Activated T-cell treated with anti-CD3 and anti-CD28 coated beads, Interleukin-2, amount 50 U/mL, for 48 hours (primary cell): ENCODE data around the gene USP19.

Experiments used
- DNase-seq, 2 experiments: peaks; one replicate each; pipeline ENCODE4 v3.0.0-alpha.2; 2020

The USP19 gene

DNA sequence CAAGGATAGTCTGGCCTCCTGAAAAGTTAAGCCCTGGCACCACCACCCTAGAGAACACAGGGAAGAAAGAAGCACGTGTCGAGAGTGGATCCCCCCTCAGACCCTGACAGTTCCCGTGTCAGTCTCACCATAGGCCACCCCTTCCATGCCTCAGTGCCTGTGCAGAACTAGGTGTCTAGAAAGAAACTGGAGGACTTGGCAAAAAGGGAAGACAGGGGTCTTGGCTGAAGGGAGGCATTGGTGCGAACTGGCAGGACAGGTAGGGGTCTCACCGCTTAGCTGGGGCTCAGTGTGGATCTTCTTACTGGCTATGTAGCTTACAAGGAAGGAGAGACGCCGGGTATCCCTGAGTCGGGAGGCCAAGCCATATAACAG, 16.6 kb downstream of the USP19 start:
- no peak for DNase-seq

DNA sequence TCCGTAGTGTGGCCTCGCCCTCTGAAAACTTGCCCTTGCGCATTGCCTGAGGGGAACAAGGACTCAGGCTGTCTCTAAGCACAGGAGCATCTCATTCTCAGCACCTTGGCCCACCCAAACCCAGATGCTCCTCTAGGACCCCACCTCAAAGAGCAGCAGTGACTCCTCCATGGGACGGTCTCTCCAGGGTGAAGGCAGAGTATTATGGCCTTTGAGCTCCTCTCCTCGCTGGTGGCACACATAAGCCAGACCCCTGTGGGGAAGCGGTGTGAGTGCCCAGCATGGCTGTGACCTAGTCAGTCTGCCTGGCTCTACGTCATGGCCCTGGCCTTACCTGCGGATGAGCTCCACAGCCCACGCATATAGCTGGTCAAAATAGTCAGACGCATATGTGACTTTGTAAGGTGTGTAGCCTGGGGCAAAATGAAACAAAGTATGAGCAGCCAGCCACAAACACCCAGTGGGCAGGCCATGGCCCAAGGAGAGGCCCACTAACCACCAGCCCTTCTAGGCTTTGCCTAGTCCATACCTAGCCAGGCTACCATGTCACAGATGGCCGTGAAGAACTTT, 20.5 kb downstream of the USP19 start:
- DNase-seq, result no peak

- DNase-seq, result no peak
Measured at GRCh38 chr3:49098910-49099630, 21.6 kb downstream of the USP19 start.

- no peak for DNase-seq
Measured at GRCh38 chr3:49098429-49098828, 22.2 kb downstream of the USP19 start.

GRCh38 chr3:49093853-49094767, 26.5 kb downstream of the USP19 start, which contains the start of gene QRICH1:
QRICH1 (minus strand) TSS chr3:49094071; CDS start chr3:49077017, 17,054 bp downstream.
- DNase-seq, result peak; percentile 98

DNA sequence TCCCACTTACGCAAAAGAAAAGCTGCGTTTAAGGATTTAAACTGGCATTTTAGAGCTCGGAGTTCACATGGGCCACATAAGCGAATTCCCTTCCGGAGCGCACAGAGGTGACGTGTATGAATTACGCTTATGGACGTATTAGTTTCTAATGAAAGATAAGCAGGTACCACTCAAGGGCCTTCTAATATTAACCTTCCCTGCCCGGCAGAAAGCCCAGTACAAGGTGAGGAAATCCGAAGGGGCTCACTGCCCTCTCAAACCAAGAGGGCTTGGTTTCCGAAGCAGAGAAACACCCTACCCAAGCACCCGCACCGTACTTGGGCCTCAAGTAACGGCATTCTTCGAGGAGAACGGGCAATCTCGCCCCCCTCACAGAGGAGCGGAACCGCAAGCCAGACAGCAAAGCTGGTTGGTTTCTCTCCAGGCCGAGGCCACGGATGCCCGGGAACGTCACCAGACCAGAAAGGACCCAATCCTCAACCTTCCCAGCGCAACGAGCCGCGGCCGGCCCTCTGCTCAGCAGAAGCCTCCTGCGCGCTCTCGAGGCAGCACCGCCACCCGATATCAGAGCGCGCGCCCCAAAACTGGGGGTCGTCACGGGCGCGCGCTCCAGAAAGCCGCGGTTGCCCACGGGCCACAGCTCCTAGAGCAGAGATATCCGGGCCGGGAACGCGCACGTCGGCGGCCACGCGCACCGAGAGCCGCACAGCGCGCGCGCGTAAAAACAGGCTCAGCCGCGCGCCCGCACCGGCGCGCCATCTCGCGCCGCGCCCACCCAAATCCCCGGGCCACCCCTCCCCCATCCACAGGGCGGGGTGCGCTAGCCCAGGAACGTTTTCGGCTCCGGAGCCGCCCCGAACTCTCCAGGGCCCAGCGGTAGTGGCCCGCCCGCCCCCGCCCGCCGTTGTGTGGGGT, 27.4 kb downstream of the USP19 start:
- DNase-seq, result peak; percentile 89 to 91

GRCh38 chr3:49081429-49081828, 39.2 kb downstream of the USP19 start:
- no peak for DNase-seq

DNA sequence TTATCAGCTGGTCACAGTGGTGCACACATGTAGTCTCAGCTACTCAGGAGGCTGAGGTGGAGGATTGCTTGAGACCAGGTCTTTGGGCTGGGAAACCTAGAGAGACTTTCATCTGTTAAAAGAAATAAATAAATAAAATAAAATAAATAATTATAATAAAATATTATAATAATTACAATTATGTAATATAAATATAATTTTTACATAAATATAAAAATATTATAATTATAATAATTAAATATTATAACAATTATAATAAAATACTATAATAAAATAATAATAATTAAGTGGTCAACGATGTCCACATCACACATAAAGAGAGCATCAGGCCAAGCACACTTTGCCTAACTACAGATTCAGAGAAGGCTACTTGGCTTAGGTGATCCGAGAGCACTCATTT, 41.4 kb downstream of the USP19 start:
- no peak for DNase-seq

DNA sequence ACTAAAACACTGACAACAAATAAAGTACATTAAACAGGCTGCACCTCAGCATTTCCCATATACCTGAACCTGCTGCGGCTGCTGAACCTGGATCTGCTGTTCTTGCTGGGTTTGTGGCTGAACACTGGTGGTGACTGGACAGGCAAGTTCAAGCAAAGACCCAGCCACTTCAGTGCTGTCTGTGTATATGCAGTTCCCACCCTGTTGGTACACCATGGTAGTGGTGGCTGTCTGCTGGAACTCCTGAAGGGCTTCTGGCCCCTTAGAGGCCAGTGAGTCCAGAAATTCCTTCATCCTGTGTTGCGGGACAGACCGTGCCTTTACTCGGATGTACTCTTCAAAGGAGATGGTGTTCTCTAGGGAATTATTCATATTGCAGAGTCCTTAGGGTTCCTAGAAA, 44.0 kb downstream of the USP19 start:
- no peak for DNase-seq

GRCh38 chr3:49076116-49076515, 44.5 kb downstream of the USP19 start:
- DNase-seq, result no peak
